WERI-Rb-1 (cell line): ENCODE results near the gene SRGAP1.

Experiments
- DNase-seq: peaks from one replicate; pipeline ENCODE4 v3.0.0-alpha.2; 2020
- H3K27ac ChIP-seq: fragments of 250-450 bp; sonication (Bioruptor Pico); 2 replicates; pipeline ENCODE4 v1.5.1; 2020; ENCODE audit warnings: mild to moderate bottlenecking, moderate library complexity
- H3K27me3 ChIP-seq: fragments of 250-450 bp; sonication (Bioruptor Pico); 2 replicates; pipeline ENCODE4 v1.5.1; 2021; ENCODE audit warnings: mild to moderate bottlenecking, low read depth, moderate library complexity; ENCODE audit not compliant: insufficient read depth, severe bottlenecking
- H3K36me3 ChIP-seq: fragments of 250-450 bp; sonication (Bioruptor Pico); 2 replicates; pipeline ENCODE4 v1.5.1; 2020; ENCODE audit warnings: mild to moderate bottlenecking, moderate library complexity
- H3K4me3 ChIP-seq: 2 replicates; pipeline ENCODE4 v1.5.1; 2011; ENCODE audit warnings: low read depth, mild to moderate bottlenecking, control low read depth, low read length
- H3K9me3 ChIP-seq: fragments of 250-450 bp; sonication (Bioruptor Pico); 2 replicates; pipeline ENCODE4 v1.5.1; 2021; ENCODE audit warnings: mild to moderate bottlenecking, moderate library complexity; ENCODE audit not compliant: severe bottlenecking
- CTCF ChIP-seq: IDR thresholded peaks from 2 replicates; pipeline ENCODE4 v1.5.1; 2011; ENCODE audit warnings: low read depth, mild to moderate bottlenecking, control low read depth, inconsistent platforms, low read length

The SRGAP1 gene

GRCh38 chr12:63905544-63905943 is 61.0 kb downstream of the SRGAP1 start:
- no peak for TF ChIP-seq CTCF
- no peaks in the 10 kb centered on the region for H3K36me3 ChIP-seq
- DNase-seq = no peak
- H3K4me3 ChIP-seq = no peak overlapping the region
- H3K27me3 ChIP-seq = no peaks in the 10 kb centered on the region
- H3K27ac ChIP-seq = no peak overlapping the region
- H3K9me3 ChIP-seq = peaks cover 5% of the 10 kb centered on the region

GRCh38 chr12:63906876-63907275 is 62.4 kb downstream of the SRGAP1 start:
- Histone ChIP-seq H3K36me3 (no peaks in the 10 kb centered on the region), H3K27me3 (no peaks in the 10 kb centered on the region), H3K27ac (no peak overlapping the region), H3K4me3 (no peak overlapping the region), H3K9me3 (peaks cover 5% of the 10 kb centered on the region)
- DNase-seq = no peak
- TF ChIP-seq CTCF = no peak

- Histone ChIP-seq H3K36me3 (no peaks in the 10 kb centered on the region), H3K27me3 (no peaks in the 10 kb centered on the region), H3K27ac (no peak overlapping the region), H3K4me3 (no peak overlapping the region), H3K9me3 (peaks cover 5% of the 10 kb centered on the region)
- DNase-seq = no peak
- TF ChIP-seq CTCF = no peak
Observed at GRCh38 chr12:63907561-63907960, 63.1 kb downstream of the SRGAP1 start.

- H3K9me3 ChIP-seq = peaks cover 5% of the 10 kb centered on the region
- no peak for TF ChIP-seq CTCF
- H3K27me3 ChIP-seq = no peaks in the 10 kb centered on the region
- no peak overlapping the region for H3K4me3 ChIP-seq
- H3K27ac ChIP-seq = no peak overlapping the region
- no peaks in the 10 kb centered on the region for H3K36me3 ChIP-seq
- DNase-seq = no peak
Observed at GRCh38 chr12:63909746-63910145, 65.2 kb downstream of the SRGAP1 start.

GRCh38 chr12:63911341-63911740 is 66.8 kb downstream of the SRGAP1 start:
- no peak for DNase-seq
- Histone ChIP-seq H3K9me3 (peaks cover 5% of the 10 kb centered on the region), H3K36me3 (no peaks in the 10 kb centered on the region), H3K4me3 (no peak overlapping the region), H3K27me3 (no peaks in the 10 kb centered on the region), H3K27ac (no peak overlapping the region)
- TF ChIP-seq CTCF = no peak

- H3K27ac ChIP-seq = no peak overlapping the region
Observed at GRCh38 chr12:63912651-63913050, 68.2 kb downstream of the SRGAP1 start.

More at GRCh38 chr12:63912651-63913050, 68.2 kb downstream of the SRGAP1 start:
- no peaks in the 10 kb centered on the region for H3K27me3 ChIP-seq
- H3K36me3 ChIP-seq = no peaks in the 10 kb centered on the region
- DNase-seq = no peak
- H3K4me3 ChIP-seq = no peak overlapping the region
- no peaks in the 10 kb centered on the region for H3K9me3 ChIP-seq
- no peak for TF ChIP-seq CTCF
